Left lung (tissue), 10 donors: ENCODE data around the gene TOGARAM1. TPM values are rescaled to one million over a fixed set of nuclear protein-coding genes. Genes with fewer than 3 reads are reported as not detected.

ENCODE experiments used
- ATAC-seq: fragments of 200-7000 bp; cut with Tn5 transposase; one replicate; pipeline ENCODE4 v1.9.1; 2020; ENCODE audit warnings: moderate library complexity
- DNase-seq, 4 donors: peaks; one replicate each; pipeline ENCODE4 v3.0.0-alpha.2; 2013 to 2020
- H3K27ac ChIP-seq, 2 donors: fragments of 200-600 bp; sonication (generic) in 1 of 2; one replicate each; pipeline versions ENCODE4 v1.5.0 to v1.8.0; 2020 to 2021
- H3K27me3 ChIP-seq, 2 donors: fragments of 200-600 bp; sonication (generic) in 1 of 2; one replicate each; pipeline versions ENCODE4 v1.5.0 to v1.8.0; 2020 to 2021
- H3K36me3 ChIP-seq, 2 donors: fragments of 200-600 bp; sonication (generic) in 1 of 2; one replicate each; pipeline versions ENCODE4 v1.5.0 to v1.8.0; 2020 to 2021
- H3K4me1 ChIP-seq, 2 donors: fragments of 200-600 bp; one replicate each; pipeline ENCODE4 v1.8.0; 2021
- H3K4me3 ChIP-seq, 2 donors: fragments of 200-600 bp; sonication (generic) in 1 of 2; one replicate each; pipeline versions ENCODE4 v1.5.0 to v1.8.0; 2020 to 2021; ENCODE audit warnings: mild to moderate bottlenecking in 1 of 2
- H3K9me3 ChIP-seq, 2 donors: fragments of 200-600 bp; sonication (generic) in 1 of 2; one replicate each; pipeline versions ENCODE4 v1.5.0 to v1.8.0; 2020 to 2021
- intact Hi-C, 2 donors: fragments of 100-400 bp; cut with DNase I; formaldehyde crosslinking; loops; one replicate each; pipeline versions ENCODE4 v1.11.2 to v1.14.2; 2022
- polyA plus RNA-seq, 6 donors: library from polyadenylated mRNA; unstranded; fragments of 120-200 nt; gene quantifications; one replicate each; pipeline ENCODE4 v1.2.1, GENCODE V29; 2013; ENCODE audit not compliant: insufficient read length in 6 of 6
- total RNA-seq, 2 donors: library from RNA; stranded (reverse); fragmentation: NEBNext Ultra II Directional; extraction: Animal tissue kit (Norgen Biotek cat#: 25700); gene quantifications; one replicate each; pipeline ENCODE4 v1.2.1, GENCODE V29; 2021
- TF ChIP-seq, protein P1 (sequence below), 2 donors: fragments of 200-600 bp; sonication (generic) in 1 of 2; IDR thresholded peaks; one replicate each; pipeline versions ENCODE4 v1.5.0 to v1.8.0; 2021; ENCODE audit warnings: antibody characterized with exemption in 2 of 2
- donor health status: DM: no; HTN: yes; CAD: no.
- donor health status: DM: no; HTN: no; CAD: no.

TOGARAM1 gene
- total and polyA plus RNA-seq, 8 donors, result 12.3 to 44.4 (median 33.8) TPM

- TF ChIP-seq, protein P1, sequence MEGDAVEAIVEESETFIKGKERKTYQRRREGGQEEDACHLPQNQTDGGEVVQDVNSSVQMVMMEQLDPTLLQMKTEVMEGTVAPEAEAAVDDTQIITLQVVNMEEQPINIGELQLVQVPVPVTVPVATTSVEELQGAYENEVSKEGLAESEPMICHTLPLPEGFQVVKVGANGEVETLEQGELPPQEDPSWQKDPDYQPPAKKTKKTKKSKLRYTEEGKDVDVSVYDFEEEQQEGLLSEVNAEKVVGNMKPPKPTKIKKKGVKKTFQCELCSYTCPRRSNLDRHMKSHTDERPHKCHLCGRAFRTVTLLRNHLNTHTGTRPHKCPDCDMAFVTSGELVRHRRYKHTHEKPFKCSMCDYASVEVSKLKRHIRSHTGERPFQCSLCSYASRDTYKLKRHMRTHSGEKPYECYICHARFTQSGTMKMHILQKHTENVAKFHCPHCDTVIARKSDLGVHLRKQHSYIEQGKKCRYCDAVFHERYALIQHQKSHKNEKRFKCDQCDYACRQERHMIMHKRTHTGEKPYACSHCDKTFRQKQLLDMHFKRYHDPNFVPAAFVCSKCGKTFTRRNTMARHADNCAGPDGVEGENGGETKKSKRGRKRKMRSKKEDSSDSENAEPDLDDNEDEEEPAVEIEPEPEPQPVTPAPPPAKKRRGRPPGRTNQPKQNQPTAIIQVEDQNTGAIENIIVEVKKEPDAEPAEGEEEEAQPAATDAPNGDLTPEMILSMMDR (IDR thresholded peaks at IDR 0.05), result no peak
- intact Hi-C loops, result no loop called here
- ATAC-seq, result no peak
- Histone ChIP-seq H3K4me1 (peaks cover 0 to 5% of the 10 kb centered on the region in 2 donors), H3K27ac (no peak overlapping the region), H3K27me3 (no peaks in the 10 kb centered on the region), H3K36me3 (no peaks in the 10 kb centered on the region), H3K9me3 (no peaks in the 10 kb centered on the region), H3K4me3 (no peak overlapping the region)
- DNase-seq, result no peak
Measured at GRCh38 chr14:44981198-44981597, 19.2 kb downstream of the TOGARAM1 start.

GRCh38 chr14:44982594-44982993 lies 20.6 kb downstream of the TOGARAM1 start:
- DNase-seq, result no peak

GRCh38 chr14:44988694-44989093 lies 26.7 kb downstream of the TOGARAM1 start:
- H3K27me3 ChIP-seq, result no peaks in the 10 kb centered on the region
- peak; percentile 65 for ATAC-seq

More at GRCh38 chr14:44982594-44982993, 20.6 kb downstream of the TOGARAM1 start:
- Histone ChIP-seq H3K4me3 (no peak overlapping the region), H3K4me1 (peaks cover 0 to 5% of the 10 kb centered on the region in 2 donors), H3K27ac (no peak overlapping the region), H3K9me3 (no peaks in the 10 kb centered on the region), H3K36me3 (no peaks in the 10 kb centered on the region), H3K27me3 (no peaks in the 10 kb centered on the region)
- intact Hi-C loops, result no loop called here
- ATAC-seq, result no peak
- TF ChIP-seq, protein P1 (IDR thresholded peaks at IDR 0.05), result no peak

DNA sequence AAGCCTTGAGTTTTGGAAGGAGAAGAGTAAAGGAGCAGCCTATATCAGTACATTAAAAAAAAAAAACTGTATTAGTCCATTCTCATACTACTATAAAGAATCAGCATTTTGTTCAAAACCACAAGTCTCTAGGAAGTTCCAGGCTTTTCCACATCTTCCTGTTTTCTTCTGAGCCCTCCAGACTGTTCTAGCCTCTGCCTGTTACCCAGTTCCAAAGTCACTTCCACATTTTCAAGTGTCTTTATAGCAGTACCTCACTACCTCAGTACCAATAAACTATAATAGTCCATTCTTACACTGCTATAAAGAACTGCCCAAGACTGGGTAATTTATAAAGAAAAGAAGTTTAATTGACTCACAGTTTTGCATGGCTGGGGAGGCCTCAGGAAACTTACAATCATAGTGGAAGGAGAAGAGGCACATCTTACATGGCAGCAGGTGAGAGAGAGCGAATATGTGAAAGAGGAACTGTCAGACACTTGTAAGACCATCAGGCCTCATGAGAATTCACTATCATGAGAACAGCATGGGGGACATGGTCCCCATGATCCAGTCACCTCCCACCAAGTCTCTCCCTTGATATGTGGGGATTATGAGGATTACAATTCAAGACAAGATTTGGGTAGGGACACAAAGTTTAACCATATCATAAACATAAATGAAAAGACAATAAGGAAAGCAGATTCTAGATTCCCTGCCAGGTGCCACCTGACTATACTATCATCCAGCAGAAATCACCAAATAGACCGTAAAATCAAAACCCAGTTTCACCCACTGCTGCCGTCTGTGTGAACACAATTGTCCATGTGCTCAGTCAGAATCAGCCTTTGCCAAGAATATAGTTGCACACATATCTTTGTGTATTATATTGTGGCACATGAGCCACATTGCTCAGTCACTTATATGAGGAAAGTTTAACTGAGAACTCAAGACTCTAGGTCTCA lies 27.8 kb downstream of the TOGARAM1 start:
- Histone ChIP-seq H3K4me1 (peaks cover 0 to 17% of the 10 kb centered on the region in 2 donors), H3K27me3 (no peaks in the 10 kb centered on the region), H3K27ac (peak overlapping the region in 1 of 2 donors; percentile 10), H3K4me3 (no peak overlapping the region), H3K36me3 (no peaks in the 10 kb centered on the region), H3K9me3 (no peaks in the 10 kb centered on the region)
- TF ChIP-seq, protein P1 (IDR thresholded peaks at IDR 0.05), result no peak
- no peak for DNase-seq
- ATAC-seq, result peak; percentile 62
- intact Hi-C loops, result no loop called here

More at GRCh38 chr14:44988694-44989093, 26.7 kb downstream of the TOGARAM1 start:
- DNase-seq, result peak in 2 of 4 donors; percentile 31 to 41
- TF ChIP-seq, protein P1 (IDR thresholded peaks at IDR 0.05), result no peak
- H3K9me3 ChIP-seq, result no peaks in the 10 kb centered on the region
- intact Hi-C loops, result no loop called here
- H3K4me1 ChIP-seq, result peaks cover 0 to 17% of the 10 kb centered on the region in 2 donors
- no peaks in the 10 kb centered on the region for H3K36me3 ChIP-seq
- H3K27ac ChIP-seq, result peak overlapping the region in 1 of 2 donors; percentile 10
- no peak overlapping the region for H3K4me3 ChIP-seq

DNA sequence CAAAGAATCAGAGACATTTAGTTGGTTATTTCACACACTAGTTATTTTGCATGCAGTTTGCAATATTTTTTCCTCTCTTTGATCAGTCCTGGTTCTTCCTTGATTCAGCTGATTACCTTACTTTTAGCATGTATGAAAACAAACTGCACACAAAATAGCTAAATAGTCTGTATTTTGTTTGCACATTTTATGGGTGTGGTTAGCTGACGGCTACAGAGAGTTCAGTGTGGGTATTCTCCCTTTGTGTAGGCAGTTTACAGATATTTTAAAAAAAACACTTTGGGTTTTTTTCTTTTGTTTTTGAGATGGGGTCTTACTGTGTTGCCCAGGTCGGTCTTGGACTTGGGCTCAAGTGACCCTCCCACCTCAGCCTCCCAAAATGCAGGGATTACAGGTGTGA lies 28.5 kb downstream of the TOGARAM1 start:
- Histone ChIP-seq H3K36me3 (no peaks in the 10 kb centered on the region), H3K4me3 (no peak overlapping the region), H3K27me3 (no peaks in the 10 kb centered on the region), H3K9me3 (no peaks in the 10 kb centered on the region), H3K4me1 (peaks cover 0 to 17% of the 10 kb centered on the region in 2 donors), H3K27ac (no peak overlapping the region)
- DNase-seq (no peak), ATAC-seq (no peak)
- TF ChIP-seq, protein P1 (IDR thresholded peaks at IDR 0.05), result no peak
- intact Hi-C loops, result no loop called here
